Measurements from ENCODE around the gene TM9SF4. TPM values are rescaled to one million over a fixed set of nuclear protein-coding genes. Genes with fewer than 3 reads are reported as not detected.
"Not testable (repeated sequence)": the region's sequence is repeated elsewhere in the genome, so short reads cannot be mapped to it uniquely, and the experiment has no call there.

The TM9SF4 gene
- total RNA-seq, 1 donor from 2014 or later: 99.4 TPM

DNA sequence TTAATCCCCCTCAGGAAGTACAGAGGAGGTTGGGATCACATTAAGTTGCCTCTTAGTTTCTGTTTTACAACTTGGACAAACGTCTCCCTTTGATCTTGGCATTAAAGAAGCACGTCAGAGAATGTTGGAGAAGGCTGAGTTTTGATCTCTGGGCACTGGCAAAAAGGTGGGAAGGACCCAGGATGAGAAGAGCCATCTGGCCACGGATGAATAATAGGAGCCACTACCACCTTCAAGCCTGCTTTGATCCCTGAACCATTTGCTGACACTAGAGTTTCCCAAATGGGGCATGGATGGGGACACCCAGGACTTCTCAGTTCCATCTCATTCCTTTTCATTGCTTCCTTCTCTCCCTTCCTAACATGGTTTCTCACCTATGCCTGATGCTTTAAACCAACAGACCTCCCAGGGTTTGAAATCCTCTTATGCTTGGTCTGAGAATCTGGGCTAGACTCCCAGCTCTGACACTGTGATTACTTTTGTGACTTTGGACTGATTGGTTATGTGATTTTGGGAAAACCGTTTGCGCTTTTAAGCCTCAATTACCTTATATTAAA, 5.8 kb downstream of the TM9SF4 start:
- TF ChIP-seq, protein P1, sequence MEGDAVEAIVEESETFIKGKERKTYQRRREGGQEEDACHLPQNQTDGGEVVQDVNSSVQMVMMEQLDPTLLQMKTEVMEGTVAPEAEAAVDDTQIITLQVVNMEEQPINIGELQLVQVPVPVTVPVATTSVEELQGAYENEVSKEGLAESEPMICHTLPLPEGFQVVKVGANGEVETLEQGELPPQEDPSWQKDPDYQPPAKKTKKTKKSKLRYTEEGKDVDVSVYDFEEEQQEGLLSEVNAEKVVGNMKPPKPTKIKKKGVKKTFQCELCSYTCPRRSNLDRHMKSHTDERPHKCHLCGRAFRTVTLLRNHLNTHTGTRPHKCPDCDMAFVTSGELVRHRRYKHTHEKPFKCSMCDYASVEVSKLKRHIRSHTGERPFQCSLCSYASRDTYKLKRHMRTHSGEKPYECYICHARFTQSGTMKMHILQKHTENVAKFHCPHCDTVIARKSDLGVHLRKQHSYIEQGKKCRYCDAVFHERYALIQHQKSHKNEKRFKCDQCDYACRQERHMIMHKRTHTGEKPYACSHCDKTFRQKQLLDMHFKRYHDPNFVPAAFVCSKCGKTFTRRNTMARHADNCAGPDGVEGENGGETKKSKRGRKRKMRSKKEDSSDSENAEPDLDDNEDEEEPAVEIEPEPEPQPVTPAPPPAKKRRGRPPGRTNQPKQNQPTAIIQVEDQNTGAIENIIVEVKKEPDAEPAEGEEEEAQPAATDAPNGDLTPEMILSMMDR (conservative IDR thresholded peaks at IDR 0.05): no peak
- Mint-ChIP-seq H3K9me3 (no peaks in the 10 kb centered on the region), H3K36me3 (peaks cover 12% of the 10 kb centered on the region), H3K27me3 (no peaks in the 10 kb centered on the region), H3K27ac (peak overlapping the region; percentile 73), H3K4me1 (ENCODE audit: unreplicated experiment) (peaks cover 65% of the 10 kb centered on the region), H3K4me3 (no peak overlapping the region)
- DNase-seq (ENCODE audit: extremely low spot score, unreplicated experiment): no peak

DNA sequence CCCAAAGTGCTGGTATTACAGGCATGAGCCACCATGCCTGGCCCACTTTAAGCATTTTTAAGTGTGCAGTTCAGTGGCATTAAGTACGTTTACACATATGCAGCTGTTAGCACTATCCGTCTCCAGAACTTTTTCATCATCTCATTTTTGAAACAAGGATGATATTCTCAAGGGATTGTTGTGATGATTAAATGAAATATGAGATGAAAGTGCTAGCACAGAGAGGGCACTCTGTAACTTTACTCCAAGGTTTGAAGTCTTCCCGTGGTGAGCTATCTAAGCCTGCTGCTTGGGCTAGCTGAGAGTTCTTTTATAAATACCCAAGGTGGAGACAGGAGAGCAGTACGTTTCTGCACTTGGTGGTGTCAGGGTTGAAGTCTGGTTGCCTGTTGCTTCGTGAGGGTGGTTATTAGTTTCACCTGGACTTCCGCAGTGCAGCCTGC, 6.6 kb downstream of the TM9SF4 start:
- peaks cover 58% of the 10 kb centered on the region for H3K4me1 Mint-ChIP-seq (ENCODE audit: unreplicated experiment)
- peaks cover 12% of the 10 kb centered on the region for H3K36me3 Mint-ChIP-seq
- DNase-seq (ENCODE audit: extremely low spot score, unreplicated experiment): no peak
- H3K27ac Mint-ChIP-seq: peak overlapping the region; percentile 45
- H3K27me3 Mint-ChIP-seq: no peaks in the 10 kb centered on the region
- H3K4me3 Mint-ChIP-seq: peak overlapping the region; percentile 46
- no peaks in the 10 kb centered on the region for H3K9me3 Mint-ChIP-seq
- TF ChIP-seq, protein P1 (conservative IDR thresholded peaks at IDR 0.05): no peak

DNA sequence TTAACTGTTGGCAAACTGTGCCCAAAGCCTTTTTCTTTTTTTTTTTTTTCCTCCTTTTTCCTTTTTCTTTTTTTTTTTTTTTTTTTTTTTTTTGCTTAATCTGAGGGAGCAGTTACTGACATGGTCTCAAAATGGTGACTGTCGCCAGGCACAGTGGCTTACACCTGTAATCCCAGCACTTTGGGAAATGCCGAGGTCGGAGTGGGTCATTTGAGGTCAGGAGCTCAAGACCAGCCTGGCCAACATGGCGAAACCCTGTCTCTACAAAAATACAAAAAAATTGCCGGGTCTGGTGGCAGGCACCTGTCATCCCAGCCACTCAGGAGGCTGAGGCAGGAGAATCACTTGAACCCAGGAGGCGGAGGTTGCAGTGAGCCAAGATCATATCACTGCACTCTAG, 7.3 kb downstream of the TM9SF4 start:
- H3K4me1 Mint-ChIP-seq (ENCODE audit: unreplicated experiment): peaks cover 51% of the 10 kb centered on the region
- not testable (repeated sequence) for DNase-seq (ENCODE audit: extremely low spot score, unreplicated experiment); H3K9me3 Mint-ChIP-seq; H3K36me3 Mint-ChIP-seq; H3K4me3 Mint-ChIP-seq; H3K27me3 Mint-ChIP-seq
- peak overlapping the region; percentile 7 for H3K27ac Mint-ChIP-seq

DNA sequence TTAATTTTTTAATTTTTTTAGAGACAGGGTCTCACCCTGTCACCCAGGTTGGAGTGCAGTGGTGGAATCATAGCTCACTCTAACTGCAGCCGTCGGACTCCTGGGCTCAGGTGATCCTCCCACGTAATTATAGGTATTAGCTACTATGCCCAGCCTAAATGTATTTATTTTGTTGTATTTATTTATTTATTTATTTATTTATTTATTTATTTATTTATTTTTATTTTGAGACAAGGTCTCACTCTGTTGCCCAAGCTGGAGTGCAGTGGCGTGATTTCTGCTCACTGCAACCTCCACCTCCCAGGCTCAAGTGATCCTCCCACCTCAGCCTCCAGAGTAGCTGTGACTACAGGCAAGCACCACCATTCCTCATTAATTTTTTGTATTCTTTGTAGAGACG, 8.9 kb downstream of the TM9SF4 start:
- H3K4me1 Mint-ChIP-seq (ENCODE audit: unreplicated experiment): peaks cover 42% of the 10 kb centered on the region
- H3K36me3 Mint-ChIP-seq; H3K27ac Mint-ChIP-seq; DNase-seq (ENCODE audit: extremely low spot score, unreplicated experiment); H3K4me3 Mint-ChIP-seq; H3K9me3 Mint-ChIP-seq; H3K27me3 Mint-ChIP-seq: not testable (repeated sequence)

DNA sequence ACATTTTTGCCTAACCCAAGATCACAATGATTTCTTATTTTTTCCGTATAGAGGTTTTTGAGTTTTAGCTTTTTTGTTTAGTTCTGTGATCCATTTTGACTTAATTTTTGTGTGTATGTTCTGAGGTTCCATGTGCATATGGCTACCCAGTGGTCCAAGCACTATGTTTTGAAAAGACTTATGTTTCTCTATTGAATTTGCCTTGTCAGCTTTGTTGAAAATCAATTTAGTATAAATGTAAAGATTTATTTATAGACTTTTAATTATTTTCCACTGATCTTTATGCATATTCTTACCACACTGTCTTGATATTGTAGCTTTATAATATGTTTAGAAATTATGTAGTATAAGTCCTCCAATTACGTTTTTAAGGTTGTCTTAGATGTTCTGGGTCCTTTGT, 10.2 kb downstream of the TM9SF4 start:
- TF ChIP-seq, protein P1 (conservative IDR thresholded peaks at IDR 0.05): no peak
- Mint-ChIP-seq H3K27me3 (no peaks in the 10 kb centered on the region), H3K9me3 (no peaks in the 10 kb centered on the region), H3K36me3 (peaks cover 17% of the 10 kb centered on the region), H3K4me1 (ENCODE audit: unreplicated experiment) (peaks cover 32% of the 10 kb centered on the region), H3K27ac (no peak overlapping the region), H3K4me3 (no peak overlapping the region)
- no peak for DNase-seq (ENCODE audit: extremely low spot score, unreplicated experiment)

DNA sequence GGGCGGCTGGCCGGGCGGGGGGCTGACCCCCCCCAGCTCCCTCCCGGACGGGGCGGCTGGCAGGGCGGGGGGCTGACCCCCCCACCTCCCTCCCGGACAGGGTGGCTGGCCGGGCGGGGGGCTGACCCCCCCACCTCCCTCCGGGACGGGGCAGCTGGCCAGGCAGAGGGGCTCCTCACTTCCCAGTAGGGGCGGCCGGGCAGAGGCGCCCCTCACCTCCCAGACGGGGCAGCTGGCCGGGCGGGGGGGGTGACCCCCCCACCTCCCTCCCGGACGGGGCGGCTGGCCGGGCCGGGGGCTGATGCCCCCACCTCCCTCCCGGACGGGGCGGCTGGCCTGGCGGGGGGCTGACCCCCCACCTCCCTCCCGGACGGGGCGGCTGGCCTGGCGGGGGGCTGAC, 12.4 kb downstream of the TM9SF4 start:
- not testable (repeated sequence) for DNase-seq (ENCODE audit: extremely low spot score, unreplicated experiment); H3K4me3 Mint-ChIP-seq; H3K27me3 Mint-ChIP-seq; H3K27ac Mint-ChIP-seq; H3K9me3 Mint-ChIP-seq
- peaks cover 13% of the 10 kb centered on the region for H3K4me1 Mint-ChIP-seq (ENCODE audit: unreplicated experiment)
- H3K36me3 Mint-ChIP-seq: peaks cover 24% of the 10 kb centered on the region

DNA sequence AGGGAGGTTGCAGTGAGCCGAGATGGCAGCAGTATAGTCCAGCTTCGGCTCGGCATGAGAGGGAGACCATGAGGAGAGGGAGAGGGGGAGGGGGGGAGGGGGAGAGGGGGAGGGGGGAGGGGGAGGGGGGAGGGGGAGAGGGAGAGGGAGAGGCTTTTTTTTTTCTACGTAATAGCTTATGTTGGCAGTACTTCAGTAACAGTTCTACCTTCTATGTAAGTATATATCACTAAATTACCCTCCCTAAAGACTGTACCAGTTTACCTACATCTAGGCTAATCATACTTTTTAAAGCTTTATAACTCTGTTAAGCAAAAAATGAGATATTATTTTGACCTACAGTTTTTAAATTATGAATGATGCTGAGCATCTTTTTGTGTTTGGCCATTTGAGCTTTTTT, 13.6 kb downstream of the TM9SF4 start:
- TF ChIP-seq, protein P1 (conservative IDR thresholded peaks at IDR 0.05): no peak
- Mint-ChIP-seq H3K4me1 (ENCODE audit: unreplicated experiment) (peaks cover 10% of the 10 kb centered on the region), H3K27ac (no peak overlapping the region), H3K36me3 (peaks cover 24% of the 10 kb centered on the region), H3K4me3 (peak overlapping the region; percentile 23), H3K9me3 (no peaks in the 10 kb centered on the region), H3K27me3 (no peaks in the 10 kb centered on the region)
- DNase-seq (ENCODE audit: extremely low spot score, unreplicated experiment): no peak

Data from type B pancreatic cell (in vitro differentiated cells).